ENCODE results near the gene NUP155. TPM values are rescaled to one million over a fixed set of nuclear protein-coding genes. Genes with fewer than 3 reads are reported as not detected.

The NUP155 gene
- total and polyA plus RNA-seq, 2 of the 4 experiments (the other 2 are of a cell fraction), result 7.5 to 43.9 TPM

GRCh38 chr5:37247496-37247895 lies 123.4 kb downstream of the NUP155 start (continued):
- no peak for TF ChIP-seq MXI1 (IDR thresholded peaks at IDR 0.05; ENCODE audit: borderline replicate concordance, low read depth, low read length)

- Histone ChIP-seq H2BK5ac (ENCODE audit: low read depth, low read length, poor library complexity, severe bottlenecking) (no peak overlapping the region), H2BK15ac (ENCODE audit: low read depth, low read length) (no peak overlapping the region), H4K91ac (ENCODE audit: insufficient read depth, low read depth, low read length) (no peak overlapping the region), H3K4me1 (ENCODE audit: control insufficient read depth, insufficient read depth, low read length) (peaks cover 5% of the 10 kb centered on the region), H3K4me3 (ENCODE audit: insufficient read depth, low read depth, low read length) (no peak overlapping the region), H2BK120ac (ENCODE audit: low read depth, low read length) (no peak overlapping the region), H3K9ac (ENCODE audit: low read depth, low read length) (no peak overlapping the region), H2AFZ (replicated peaks; ENCODE audit: low read length, poor library complexity) (no peak overlapping the region), H3K56ac (ENCODE audit: extremely low read depth, insufficient read depth, low read length) (no peak overlapping the region), H3K4ac (ENCODE audit: low read depth, low read length) (no peak overlapping the region), H3K14ac (replicated peaks; ENCODE audit: low read depth, low read length) (no peak overlapping the region), H3K9me3 (ENCODE audit: control insufficient read depth, insufficient read depth, low read length) (no peaks in the 10 kb centered on the region), H3K27me3 (ENCODE audit: control insufficient read depth, insufficient read depth, low read length) (no peaks in the 10 kb centered on the region), H3K23ac (ENCODE audit: low read depth, low read length) (0 out of 2 replicates have a peak overlapping the region, but pooled peaks have one; percentile 60), H3K36me3 (ENCODE audit: control insufficient read depth, insufficient read depth, low read length) (peaks cover 5% of the 10 kb centered on the region), H4K8ac (ENCODE audit: low read depth in 2 of 2, low read length in 2 of 2) (no peak overlapping the region), H3K27ac (ENCODE audit: insufficient read depth, low read length) (no peak overlapping the region), H3K18ac (ENCODE audit: low read depth, low read length) (no peak overlapping the region), H3K4me2 (ENCODE audit: low read depth, low read length) (no peak overlapping the region), H2BK20ac (ENCODE audit: low read depth, low read length) (no peak overlapping the region), H2AK9ac (replicated peaks; ENCODE audit: low read depth, low read length, poor library complexity) (no peak overlapping the region), H3K9me1 (ENCODE audit: insufficient read depth, low read length) (peaks cover 12% of the 10 kb centered on the region), H2AK5ac (ENCODE audit: low read depth, low read length) (no peak overlapping the region), H4K20me1 (ENCODE audit: insufficient read depth, low read length) (no peaks in the 10 kb centered on the region; the same call in 1 of the 2 replicates), H3K79me1 (ENCODE audit: low read depth in 1 of 2, low read length in 2 of 2) (peaks cover 11 to 36% of the 10 kb centered on the region in 2 experiments), H4K5ac (ENCODE audit: low read depth, low read length) (no peak overlapping the region)
- no TSS peak for BruUV-seq (replicated peaks)
- WGBS, 2 experiments (ENCODE audit: extremely low coverage in 2 of 2, insufficient read length in 1 of 2), result no CpG with 5 or more reads among the region's 1 CpG
- no peak for DNase-seq
- POLR2A ChIA-PET (ENCODE audit: unreplicated experiment), result no interaction called here
- CTCF ChIA-PET, result no interaction called here
- dilution Hi-C loops (cut with HindIII; ENCODE audit: low sequenced_read_pairs, unreplicated experiment), result no loop called here
- no peak for ATAC-seq (ENCODE audit: low read depth)
- intact Hi-C loops (cut with micrococcal nuclease), result no loop called here
- in situ Hi-C loops (cut with MboI; ENCODE audit: low sequenced_read_pairs), result no loop called here
- TF ChIP-seq RCOR1 (IDR thresholded peaks at IDR 0.05; ENCODE audit: insufficient replicate concordance, low read length) (no peak), ELK1 (IDR thresholded peaks at IDR 0.05; ENCODE audit: borderline replicate concordance, low read depth, low read length) (no peak), MAFK (IDR thresholded peaks at IDR 0.05; ENCODE audit: low read depth, low read length) (no peak), FOS (IDR thresholded peaks at IDR 0.05; ENCODE audit: low read depth, low read length) (no peak), CTCF (conservative IDR thresholded peaks at IDR 0.05; ENCODE audit: low read depth, low read length) (no peak), RFX5 (IDR thresholded peaks at IDR 0.05; ENCODE audit: low read depth, low read length) (no peak), CHD1 (IDR thresholded peaks at IDR 0.05; ENCODE audit: low read depth, low read length) (no peak), RAD21 (IDR thresholded peaks at IDR 0.05; ENCODE audit: low read length) (no peak), USF2 (IDR thresholded peaks at IDR 0.05; ENCODE audit: low read depth, low read length) (no peak), MAZ (IDR thresholded peaks at IDR 0.05; ENCODE audit: borderline replicate concordance, low read depth, low read length) (no peak), NFE2L2 (IDR thresholded peaks at IDR 0.05; ENCODE audit: low read depth, low read length) (no peak), CEBPB (IDR thresholded peaks at IDR 0.05; ENCODE audit: low read depth, low read length) (no peak), POLR2A (IDR thresholded peaks at IDR 0.05; ENCODE audit: low read depth, low read length) (no peak), SMC3 (IDR thresholded peaks at IDR 0.05; ENCODE audit: low read depth, low read length) (no peak), MXI1 (IDR thresholded peaks at IDR 0.05; ENCODE audit: borderline replicate concordance, low read depth, low read length) (no peak)
Observed at GRCh38 chr5:37247036-37247435, 123.9 kb downstream of the NUP155 start.

All from IMR-90 (cell line).